Measurements from ENCODE around the gene LYRM1.
"Not testable (repeated sequence)": the region's sequence is repeated elsewhere in the genome, so short reads cannot be mapped to it uniquely, and the experiment has no call there.

The LYRM1 gene

DNA sequence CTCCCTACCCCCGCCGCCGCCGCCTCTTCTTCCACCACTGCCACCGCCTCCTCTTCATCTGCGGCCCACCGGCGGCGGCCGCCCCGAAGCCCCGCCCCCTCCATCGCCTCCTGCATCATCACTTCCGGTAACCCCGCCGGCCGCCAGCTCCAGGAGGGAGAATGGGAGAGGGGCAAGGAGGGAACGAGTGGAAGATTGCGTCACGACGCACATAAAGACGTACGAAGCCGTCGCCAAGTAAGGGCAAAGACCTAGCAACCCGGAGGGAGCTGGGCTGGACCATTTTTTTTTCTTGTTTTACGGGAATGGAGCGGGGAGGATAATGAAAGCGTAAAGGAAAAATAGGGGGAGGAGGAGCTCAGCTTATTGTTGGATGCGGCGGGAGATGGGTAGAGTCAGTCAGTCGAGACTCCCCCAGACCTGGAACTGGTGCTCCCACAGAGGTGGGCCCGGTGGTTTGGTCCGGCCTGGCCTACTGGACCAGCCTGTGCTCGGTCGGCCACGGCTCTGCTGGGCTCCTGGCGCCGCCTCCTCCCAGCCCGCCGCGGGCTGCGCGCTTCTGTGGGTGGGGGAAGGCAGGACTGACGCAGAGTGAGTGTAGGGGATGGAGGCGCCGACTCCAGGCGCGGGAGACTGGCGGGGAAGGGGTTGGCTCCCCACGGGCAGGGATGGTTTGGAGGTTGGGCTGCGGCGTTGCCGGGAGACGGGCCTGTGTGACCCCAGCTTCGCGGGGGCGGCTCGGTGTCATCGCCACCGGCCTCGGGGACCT, at the start of gene LYRM1, which contains the start of gene DCUN1D3:
Gene LYRM1 (plus strand): TSS at position 473 of the 769 bp plus-strand sequence. CDS start 14,785 bp downstream, outside the sequence.
Gene DCUN1D3 (minus strand): TSS at position 60 of the 769 bp plus-strand sequence. CDS start 37,820 bp downstream, outside the sequence.
- DNase-seq: peak; percentile 97 to 98

DNA sequence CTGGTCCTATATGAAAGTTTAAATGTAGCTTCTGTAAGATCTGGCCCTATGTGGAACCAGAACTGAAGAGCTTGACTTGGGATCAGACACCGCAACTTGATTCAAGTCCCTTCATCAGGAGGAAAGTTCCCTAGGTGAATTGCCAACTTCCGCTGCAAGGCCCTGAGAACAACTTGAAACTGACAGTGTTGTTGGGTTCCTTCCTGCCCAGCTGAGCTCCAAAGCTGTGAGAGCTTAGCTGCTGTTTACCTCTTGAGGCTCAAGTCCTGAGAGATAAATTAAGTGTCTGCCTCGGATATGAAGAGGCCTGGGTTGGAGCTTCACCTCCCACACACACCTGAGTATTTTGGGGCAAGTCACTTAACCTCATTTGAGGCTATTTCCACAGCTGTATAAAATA, 49.6 kb upstream of the LYRM1 start:
- no peak for DNase-seq

- no peak for DNase-seq
Measured at GRCh38 chr16:20851601-20852000, 49.0 kb upstream of the LYRM1 start.

GRCh38 chr16:20853143-20853542, 47.4 kb upstream of the LYRM1 start:
- no peak for DNase-seq

DNA sequence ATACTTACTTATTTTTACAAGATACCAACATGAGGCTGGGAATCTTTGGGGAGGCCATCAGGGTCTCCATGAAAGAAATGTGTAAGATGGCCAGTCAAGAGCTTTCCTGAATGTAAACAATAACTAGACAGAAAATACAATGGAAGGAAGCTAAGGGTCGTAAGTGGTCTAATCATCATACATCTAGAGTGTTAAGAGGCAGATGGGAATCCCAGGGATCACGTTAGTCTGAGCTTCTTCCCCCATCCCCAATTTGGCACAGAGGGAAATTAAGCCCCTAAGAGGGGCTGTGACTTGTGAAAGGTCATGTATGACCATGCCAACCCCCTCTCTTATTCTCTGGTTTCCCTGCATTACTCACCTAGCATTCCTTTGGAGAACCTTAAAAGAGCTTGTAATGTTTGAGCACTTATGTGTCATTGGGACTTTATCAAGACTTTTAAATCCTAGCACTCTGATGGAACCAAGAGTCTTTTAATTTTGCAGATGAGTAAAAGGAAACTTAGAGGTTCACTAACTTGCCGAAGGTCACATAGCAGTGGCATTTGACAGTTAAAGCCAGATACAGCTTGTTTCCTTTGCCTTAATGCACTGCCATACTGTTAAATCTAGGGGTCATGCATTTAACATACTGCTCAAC, 46.5 kb upstream of the LYRM1 start:
- no peak for DNase-seq

- DNase-seq: no peak
Measured at GRCh38 chr16:20854963-20855362, 45.6 kb upstream of the LYRM1 start.

- DNase-seq: no peak
Measured at GRCh38 chr16:20857281-20857680, 43.3 kb upstream of the LYRM1 start.

- DNase-seq: no peak
Measured at GRCh38 chr16:20859229-20859628, 41.3 kb upstream of the LYRM1 start.

DNA sequence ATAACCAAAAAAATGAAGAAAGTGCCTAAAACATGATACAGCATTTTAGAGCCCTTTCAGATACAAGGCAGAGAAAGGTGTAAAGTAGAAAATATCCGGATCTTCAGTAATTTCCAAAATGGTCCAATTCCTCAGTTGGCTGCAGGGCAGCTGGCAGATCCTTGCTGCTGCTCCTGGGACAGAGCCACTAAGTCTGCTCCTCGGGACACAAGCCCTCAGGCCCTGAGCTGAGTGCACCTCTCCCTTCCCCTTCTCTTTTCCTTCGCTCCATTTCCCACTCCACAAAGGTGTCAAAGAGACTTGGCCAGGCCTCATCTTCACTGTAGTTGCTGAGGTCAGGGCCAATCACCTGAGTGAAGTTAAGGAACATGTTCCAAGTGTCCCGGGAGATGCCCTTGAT, 40.9 kb upstream of the LYRM1 start:
- DNase-seq: no peak

GRCh38 chr16:20860361-20860760, 40.2 kb upstream of the LYRM1 start:
- DNase-seq: no peak

- not testable (repeated sequence) for DNase-seq
Measured at GRCh38 chr16:20860995-20861394, 39.6 kb upstream of the LYRM1 start.

GRCh38 chr16:20862162-20862960, 38.2 kb upstream of the LYRM1 start:
- no peak for DNase-seq

GRCh38 chr16:20864376-20864775, 36.2 kb upstream of the LYRM1 start:
- not testable (repeated sequence) for DNase-seq

DNA sequence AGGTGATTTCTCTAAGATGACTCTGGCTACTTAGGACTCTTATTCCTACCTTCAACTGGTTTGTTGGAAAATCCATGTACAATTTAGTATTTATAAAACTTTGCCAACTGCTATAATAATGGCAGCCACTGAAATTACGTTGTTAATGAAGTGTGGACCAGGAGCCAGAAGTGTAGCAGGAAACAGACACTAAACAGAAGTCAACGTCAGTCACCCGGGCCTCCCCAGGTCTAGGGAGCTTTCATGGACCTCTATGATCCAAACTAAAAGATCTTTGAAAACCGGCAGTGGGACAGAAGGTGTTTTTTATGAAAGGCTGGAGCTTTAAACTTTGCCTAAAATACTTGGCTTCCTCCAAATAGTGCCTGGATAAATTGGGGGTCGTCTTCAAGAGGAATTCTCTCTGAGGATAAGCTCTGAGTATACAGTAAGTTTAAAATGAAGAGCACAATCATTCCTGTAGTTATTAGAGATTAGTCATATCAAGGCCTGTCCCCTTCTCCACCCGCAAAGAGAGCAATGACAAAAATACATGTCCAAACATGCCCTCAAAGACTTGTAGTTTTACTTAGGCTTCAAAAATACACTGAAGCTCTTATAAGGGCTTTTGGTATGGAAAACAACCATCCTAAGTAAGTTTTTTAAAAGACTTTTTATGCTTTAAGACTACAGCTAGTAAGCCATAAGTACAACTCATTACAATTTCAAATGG, 35.0 kb upstream of the LYRM1 start:
- no peak for DNase-seq

DNA sequence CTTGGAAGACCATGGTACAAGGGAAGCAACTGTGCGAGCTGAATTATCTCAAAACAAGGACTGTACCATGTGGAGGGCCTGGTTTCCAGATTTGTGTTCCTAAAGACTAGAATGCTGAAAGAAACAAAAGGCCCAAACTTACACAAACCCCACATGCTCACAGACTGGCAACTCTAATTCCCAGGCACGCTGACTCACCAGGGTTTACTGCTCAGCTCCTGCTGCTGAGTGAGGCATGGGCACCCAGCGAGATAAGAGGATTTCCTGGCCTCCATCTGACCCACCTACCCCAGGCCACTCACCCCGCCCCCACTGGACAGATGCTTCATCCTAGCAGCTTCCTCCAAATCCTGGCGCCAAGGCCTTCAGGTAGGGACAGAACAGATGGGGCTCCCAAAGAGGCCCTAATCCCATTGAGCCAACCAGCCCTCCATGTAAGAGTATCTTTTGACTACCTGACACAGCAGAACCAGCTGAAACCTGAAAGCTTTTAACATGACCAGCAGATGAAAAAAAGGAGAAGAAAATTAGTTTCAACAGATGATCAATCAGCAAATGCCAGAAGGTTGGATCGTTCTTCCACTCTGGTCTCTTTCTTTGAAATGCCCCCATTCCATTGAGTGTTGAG, 34.3 kb upstream of the LYRM1 start:
- no peak for DNase-seq

- DNase-seq: no peak
Measured at GRCh38 chr16:20866801-20867200, 33.8 kb upstream of the LYRM1 start.

DNA sequence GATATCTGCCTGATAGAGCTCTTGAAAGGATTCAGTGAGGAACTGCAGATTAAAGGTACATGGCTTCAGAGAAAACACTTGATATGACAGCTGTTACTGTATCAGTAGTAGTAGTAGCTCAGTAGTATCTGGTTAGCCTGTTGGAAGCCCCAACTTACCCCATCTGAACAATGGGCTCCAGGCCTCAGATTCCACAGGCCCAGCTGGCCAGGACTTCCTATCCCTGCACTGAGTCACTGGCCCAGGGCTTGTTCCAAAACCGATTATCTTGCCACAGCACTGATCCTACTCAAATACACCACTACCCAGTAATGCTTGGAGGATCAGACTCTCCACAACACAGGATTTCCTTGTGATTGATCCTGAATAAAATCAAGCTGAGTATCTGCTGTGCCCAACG, 33.0 kb upstream of the LYRM1 start:
- no peak for DNase-seq

DNA sequence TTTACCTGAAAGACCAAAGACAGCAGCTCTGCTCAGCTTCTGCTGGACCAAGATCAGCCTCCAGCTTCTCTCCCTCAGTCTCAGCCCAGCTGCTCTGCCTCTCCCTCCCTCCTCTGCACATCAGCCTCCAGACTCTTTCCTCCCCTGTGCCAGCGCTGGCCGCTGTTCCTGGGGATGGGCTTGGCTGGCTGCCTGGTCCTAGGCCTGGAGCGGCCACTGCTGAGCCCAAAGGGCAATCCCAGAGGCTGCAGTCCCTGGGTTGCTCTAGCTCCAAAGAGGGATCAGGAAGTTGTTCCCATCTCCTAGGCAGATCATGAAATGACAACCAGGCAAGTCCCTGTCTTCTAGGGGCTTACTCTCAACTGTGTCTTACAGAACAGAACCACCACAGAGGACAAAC, 31.7 kb upstream of the LYRM1 start:
- DNase-seq: no peak

DNA sequence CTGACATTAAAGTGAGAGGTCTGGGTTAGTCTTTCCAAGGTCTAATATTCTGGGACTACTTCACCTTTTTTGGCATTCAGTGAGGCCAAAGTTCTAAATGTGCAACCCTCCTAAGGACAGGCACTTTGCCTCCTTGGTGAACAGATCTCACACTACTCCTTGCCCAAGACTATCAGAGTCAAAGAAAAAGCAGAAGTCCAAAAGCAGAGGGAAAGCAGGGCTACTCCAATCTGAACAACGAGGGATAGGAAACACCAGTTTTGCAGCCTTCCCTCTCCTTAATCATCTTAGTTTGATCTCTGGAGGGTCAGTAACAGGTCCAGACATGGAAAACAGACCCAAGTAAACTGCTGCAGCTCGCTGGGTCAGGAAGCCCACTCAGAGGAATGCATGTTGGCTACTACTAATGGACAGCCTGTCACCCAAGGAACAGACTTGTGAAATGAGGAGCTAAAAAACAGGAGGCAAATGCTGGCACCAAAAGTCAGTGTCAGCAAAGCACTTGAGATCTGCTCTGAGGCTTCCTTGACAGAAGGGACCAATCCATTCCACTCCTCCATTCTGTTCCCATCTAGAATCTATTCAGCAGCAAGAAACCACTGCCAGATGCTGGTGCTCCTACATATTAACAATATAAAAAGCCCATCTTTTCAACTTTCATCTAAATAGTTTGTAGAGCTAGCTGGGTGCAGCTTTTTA, 30.3 kb upstream of the LYRM1 start:
- DNase-seq: no peak

DNA sequence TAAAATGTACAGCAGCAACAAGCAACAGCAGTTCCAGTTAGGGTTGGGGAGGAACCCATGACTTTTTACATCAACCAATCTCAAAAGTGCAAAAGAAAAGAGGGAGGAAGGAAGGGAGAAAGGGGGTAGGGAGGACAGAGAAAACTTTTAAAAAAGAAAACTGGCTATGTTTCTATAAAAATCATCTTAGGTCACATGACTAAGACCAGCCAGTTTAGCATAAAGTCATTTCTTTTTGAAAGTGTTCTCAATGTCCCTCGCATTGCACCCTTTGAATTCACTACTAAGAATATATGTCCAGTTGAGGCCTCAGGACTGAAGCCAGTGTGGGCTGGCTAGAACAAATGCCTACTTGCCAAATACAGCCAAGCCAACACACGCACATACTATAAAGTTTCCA, 29.3 kb upstream of the LYRM1 start:
- no peak for DNase-seq

GRCh38 chr16:20871941-20872815, 28.4 kb upstream of the LYRM1 start:
- no peak for DNase-seq
